Uterus (tissue), 4 donors: ENCODE data around the gene GCC2. TPM values are rescaled to one million over a fixed set of nuclear protein-coding genes. Genes with fewer than 3 reads are reported as not detected.

Experiments
- DNase-seq, 2 donors: peaks; one replicate each; pipeline ENCODE4 v3.0.0-alpha.2; 2019 to 2020
- H3K27ac ChIP-seq, 2 donors: fragments of 200-600 bp; sonication (generic); 1 replicate in 1 of 2; 2 replicates in 1 of 2; pipeline ENCODE4 v1.5.1; 2016 to 2018
- H3K27me3 ChIP-seq, 2 donors: fragments of 200-600 bp; sonication (generic); one replicate each; pipeline ENCODE4 v1.5.1; 2018 to 2019; ENCODE audit warnings: control low read depth in 1 of 2
- H3K36me3 ChIP-seq, 2 donors: fragments of 200-600 bp; sonication (generic); one replicate each; pipeline ENCODE4 v1.5.1; 2019; ENCODE audit warnings: control low read depth in 1 of 2
- H3K4me1 ChIP-seq, 2 donors: fragments of 200-600 bp; sonication (generic); one replicate each; pipeline ENCODE4 v1.5.1; 2018 to 2019; ENCODE audit warnings: control low read depth in 1 of 2
- H3K4me3 ChIP-seq, 2 donors: fragments of 200-600 bp; sonication (generic); 1 replicate in 1 of 2; 2 replicates in 1 of 2; pipeline ENCODE4 v1.5.1; 2018 to 2019; ENCODE audit warnings: mild to moderate bottlenecking in 1 of 2
- H3K9me3 ChIP-seq, 2 donors: fragments of 200-600 bp; sonication (generic); one replicate each; pipeline ENCODE4 v1.5.1; 2019; ENCODE audit warnings: control low read depth in 1 of 2
- POLR2A ChIP-seq, 2 donors: fragments of 450-650 bp; IDR thresholded peaks; one replicate each; pipeline ENCODE4 v1.6.1; 2016; ENCODE audit warnings: antibody characterized with exemption in 2 of 2, mild to moderate bottlenecking in 1 of 2, moderate library complexity in 1 of 2
- intact Hi-C: fragments of 100-400 bp; cut with DNase I; formaldehyde crosslinking; loops from one replicate; pipeline ENCODE4 v1.15.1; 2023; ENCODE audit warnings: low total_unique reads
- total RNA-seq, 4 donors: library from RNA; depleted of rRNA in 3 of 4; stranded (reverse); fragments of >200 nt in 3 of 4; gene quantifications; one replicate each; pipeline versions ENCODE4 v1.1.0 to v1.2.4, GENCODE V29; 2014 to 2023
- TF ChIP-seq, protein P1 (sequence below), 4 experiments: fragments of 200-600 bp in 2 of 4; fragments of 450-650 bp in 2 of 4; sonication (generic) in 2 of 4; IDR thresholded peaks; one replicate each; pipeline ENCODE4 v1.5.1; 2016 to 2019; ENCODE audit warnings: antibody characterized with exemption in 4 of 4, mild to moderate bottlenecking in 2 of 4, moderate library complexity in 1 of 4
- donor health status: DM: yes; HTN: yes; CAD: no.

GCC2 gene
- total RNA-seq, 4 donors from 2014 or later, result 30.3 to 79.4 (median 57.7) TPM

DNA sequence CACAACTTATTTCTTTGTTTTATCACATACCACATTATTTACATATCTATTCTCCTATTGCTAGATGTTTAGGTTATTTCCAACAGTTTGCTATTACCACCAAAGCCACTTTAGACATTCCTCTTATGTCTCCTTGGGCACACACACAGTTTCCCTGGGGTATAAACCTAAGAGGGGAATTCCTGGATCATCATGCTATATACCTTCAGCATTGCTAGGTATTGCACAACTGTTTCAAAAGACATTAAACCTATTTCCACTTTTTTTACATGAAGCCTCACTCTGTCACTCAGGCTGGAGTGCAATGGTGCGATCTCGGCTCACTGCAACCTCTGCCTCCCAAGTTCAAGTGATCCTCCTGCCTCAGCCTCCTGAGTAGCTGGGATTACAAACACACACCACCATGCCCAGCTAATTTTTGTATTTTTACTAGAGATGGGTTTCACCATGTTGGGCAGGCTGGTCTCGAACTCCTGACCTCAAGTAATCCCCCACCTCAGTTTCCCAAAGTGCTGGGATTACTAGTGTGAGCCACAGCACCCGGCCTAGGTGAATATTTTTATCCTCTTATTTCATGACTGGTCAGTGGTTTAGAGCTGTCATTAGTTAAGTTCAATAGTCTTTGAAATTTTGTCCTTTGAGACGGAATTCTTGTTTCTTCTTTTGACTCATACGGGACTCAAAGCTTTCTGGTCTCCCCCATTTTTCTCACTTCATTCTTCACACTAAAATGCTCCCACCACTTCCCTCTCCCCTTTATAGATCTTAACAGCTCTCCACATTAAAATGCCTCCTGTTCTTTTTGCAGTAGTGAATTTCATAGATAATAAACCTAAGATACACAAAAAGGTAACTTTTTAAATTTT is 40.9 kb upstream of the GCC2 start:
- intact Hi-C loops, result no loop called here
- Histone ChIP-seq H3K9me3 (no peaks in the 10 kb centered on the region), H3K36me3 (no peaks in the 10 kb centered on the region), H3K4me1 (no peaks in the 10 kb centered on the region), H3K27ac (no peak overlapping the region), H3K4me3 (no peak overlapping the region), H3K27me3 (no peaks in the 10 kb centered on the region)
- TF ChIP-seq, protein P1, sequence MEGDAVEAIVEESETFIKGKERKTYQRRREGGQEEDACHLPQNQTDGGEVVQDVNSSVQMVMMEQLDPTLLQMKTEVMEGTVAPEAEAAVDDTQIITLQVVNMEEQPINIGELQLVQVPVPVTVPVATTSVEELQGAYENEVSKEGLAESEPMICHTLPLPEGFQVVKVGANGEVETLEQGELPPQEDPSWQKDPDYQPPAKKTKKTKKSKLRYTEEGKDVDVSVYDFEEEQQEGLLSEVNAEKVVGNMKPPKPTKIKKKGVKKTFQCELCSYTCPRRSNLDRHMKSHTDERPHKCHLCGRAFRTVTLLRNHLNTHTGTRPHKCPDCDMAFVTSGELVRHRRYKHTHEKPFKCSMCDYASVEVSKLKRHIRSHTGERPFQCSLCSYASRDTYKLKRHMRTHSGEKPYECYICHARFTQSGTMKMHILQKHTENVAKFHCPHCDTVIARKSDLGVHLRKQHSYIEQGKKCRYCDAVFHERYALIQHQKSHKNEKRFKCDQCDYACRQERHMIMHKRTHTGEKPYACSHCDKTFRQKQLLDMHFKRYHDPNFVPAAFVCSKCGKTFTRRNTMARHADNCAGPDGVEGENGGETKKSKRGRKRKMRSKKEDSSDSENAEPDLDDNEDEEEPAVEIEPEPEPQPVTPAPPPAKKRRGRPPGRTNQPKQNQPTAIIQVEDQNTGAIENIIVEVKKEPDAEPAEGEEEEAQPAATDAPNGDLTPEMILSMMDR (IDR thresholded peaks at IDR 0.05), result no peak
- TF ChIP-seq POLR2A (IDR thresholded peaks at IDR 0.05), result no peak
- no peak for DNase-seq

DNA sequence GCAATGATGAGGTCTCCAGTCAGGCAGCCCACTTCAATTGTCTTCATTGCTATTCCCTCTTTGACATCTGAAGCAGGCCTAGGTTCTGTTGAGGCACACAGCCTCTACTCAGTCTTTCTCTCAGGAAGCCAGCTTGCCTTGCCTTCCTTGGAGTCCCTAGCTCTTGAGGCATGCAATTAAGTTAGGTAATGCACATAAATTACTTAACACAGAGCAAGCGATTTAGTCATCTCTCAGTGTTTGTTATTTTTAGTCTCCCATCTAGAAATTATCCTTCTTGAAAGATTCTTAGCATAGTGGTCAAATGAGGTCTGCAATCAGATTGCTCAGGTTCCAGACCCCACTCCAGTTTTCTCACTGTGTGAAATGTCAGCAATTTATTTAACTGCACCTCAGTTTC is 39.2 kb upstream of the GCC2 start:
- no peak overlapping the region for H3K4me3 ChIP-seq
- H3K27ac ChIP-seq, result no peak overlapping the region
- H3K4me1 ChIP-seq, result no peaks in the 10 kb centered on the region
- H3K36me3 ChIP-seq, result no peaks in the 10 kb centered on the region
- H3K9me3 ChIP-seq, result no peaks in the 10 kb centered on the region
- no peak for DNase-seq
- no peaks in the 10 kb centered on the region for H3K27me3 ChIP-seq
- intact Hi-C loops, result no loop called here
- TF ChIP-seq, protein P1 (IDR thresholded peaks at IDR 0.05), result no peak
- TF ChIP-seq POLR2A (IDR thresholded peaks at IDR 0.05), result no peak

DNA sequence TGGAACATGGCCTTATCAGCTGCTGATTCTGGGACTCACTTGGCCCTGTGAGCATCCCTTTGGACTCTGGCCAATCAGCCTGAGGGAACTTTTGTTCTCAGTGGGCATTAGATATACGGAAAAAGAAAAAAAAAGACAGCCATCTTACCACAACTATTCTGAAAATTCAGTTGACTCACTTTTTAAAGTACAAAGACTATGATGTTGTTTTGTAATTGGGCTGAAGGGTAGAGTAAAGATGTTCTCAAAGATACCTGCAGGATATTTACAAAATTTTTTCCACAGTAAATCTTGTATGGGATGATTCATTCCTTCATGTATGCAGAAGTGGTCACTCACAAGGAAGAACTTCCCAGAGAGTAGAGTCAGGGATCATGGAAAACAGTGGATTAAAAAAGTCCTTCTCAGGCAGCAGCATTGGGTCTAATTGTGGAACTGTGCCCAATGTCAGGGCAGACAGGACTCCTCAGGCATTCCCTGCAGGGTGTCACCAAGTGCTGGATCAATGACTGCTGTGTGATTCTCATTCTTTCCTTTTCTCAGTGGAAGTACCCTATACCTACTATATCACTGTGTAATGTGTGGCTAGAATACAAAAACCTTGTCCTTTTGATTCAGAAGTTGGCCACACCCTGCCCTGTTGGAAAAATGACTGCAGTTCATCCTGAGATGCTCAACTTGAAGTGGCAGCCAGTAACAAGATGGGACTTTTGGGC is 35.9 kb upstream of the GCC2 start:
- Histone ChIP-seq H3K27ac (no peak overlapping the region), H3K4me1 (no peaks in the 10 kb centered on the region), H3K9me3 (no peaks in the 10 kb centered on the region), H3K27me3 (no peaks in the 10 kb centered on the region), H3K36me3 (no peaks in the 10 kb centered on the region), H3K4me3 (no peak overlapping the region)
- intact Hi-C loops, result no loop called here
- DNase-seq, result no peak
- no peak for TF ChIP-seq POLR2A (IDR thresholded peaks at IDR 0.05)
- TF ChIP-seq, protein P1 (IDR thresholded peaks at IDR 0.05), result no peak

DNA sequence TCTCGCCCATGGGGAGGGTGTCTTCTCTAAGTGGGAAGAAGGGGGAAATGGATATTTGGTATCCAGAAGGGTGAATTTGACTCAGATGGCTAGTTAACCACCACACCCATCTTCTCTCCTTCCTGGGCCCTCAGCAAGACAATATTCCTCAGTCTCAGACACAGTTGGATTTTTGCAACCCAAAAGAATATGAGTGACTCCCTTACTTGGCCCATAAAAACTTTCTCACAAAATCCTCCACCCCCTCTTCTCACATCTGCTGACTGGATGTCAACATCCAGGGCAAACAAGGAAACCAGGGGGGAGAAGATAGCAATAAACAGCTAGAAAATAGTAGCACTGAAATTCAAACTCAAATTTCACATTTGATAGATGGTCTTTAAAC is 35.3 kb upstream of the GCC2 start:
- Histone ChIP-seq H3K27ac (no peak overlapping the region), H3K4me3 (no peak overlapping the region), H3K9me3 (no peaks in the 10 kb centered on the region), H3K36me3 (no peaks in the 10 kb centered on the region), H3K4me1 (no peaks in the 10 kb centered on the region), H3K27me3 (no peaks in the 10 kb centered on the region)
- no peak for TF ChIP-seq POLR2A (IDR thresholded peaks at IDR 0.05)
- TF ChIP-seq, protein P1 (IDR thresholded peaks at IDR 0.05), result no peak
- intact Hi-C loops, result no loop called here
- DNase-seq, result no peak

DNA sequence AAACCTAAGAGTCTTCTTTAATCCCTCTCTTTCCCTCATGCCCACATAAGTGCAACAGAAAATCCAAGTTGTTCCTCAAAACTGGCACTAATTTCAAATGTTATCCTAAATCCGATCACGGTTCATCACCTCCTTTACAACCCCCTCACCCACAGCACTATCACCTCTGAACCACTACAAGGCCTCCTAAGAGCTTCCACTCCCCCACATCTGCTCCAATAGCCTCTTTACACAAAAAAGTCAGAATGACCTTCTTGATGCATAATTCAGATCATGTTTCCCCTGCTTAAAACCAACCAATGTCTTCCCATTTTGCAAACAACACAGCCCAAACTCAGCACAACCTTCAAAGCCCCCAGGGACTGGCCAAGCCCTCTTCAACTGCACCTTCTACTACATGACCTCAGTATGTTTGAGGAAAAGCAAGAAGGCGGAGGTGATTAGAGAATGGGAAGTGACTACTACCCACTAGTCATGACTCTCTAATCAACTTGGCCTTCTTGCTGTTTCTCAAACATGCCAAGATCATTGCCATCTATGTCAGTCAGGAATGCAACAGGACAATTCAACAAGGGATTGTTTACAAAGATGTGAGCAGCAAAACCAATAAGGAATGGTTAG is 34.6 kb upstream of the GCC2 start:
- Histone ChIP-seq H3K27me3 (no peaks in the 10 kb centered on the region), H3K9me3 (no peaks in the 10 kb centered on the region), H3K4me1 (no peaks in the 10 kb centered on the region), H3K4me3 (no peak overlapping the region), H3K36me3 (no peaks in the 10 kb centered on the region), H3K27ac (no peak overlapping the region)
- TF ChIP-seq, protein P1 (IDR thresholded peaks at IDR 0.05), result no peak
- TF ChIP-seq POLR2A (IDR thresholded peaks at IDR 0.05), result no peak
- intact Hi-C loops, result no loop called here
- DNase-seq, result no peak
